Erythroblast (primary cell): ENCODE measurements around the gene PLG.
"Not testable (repeated sequence)": the region's sequence is repeated elsewhere in the genome, so short reads cannot be mapped to it uniquely, and the experiment has no call there.

ENCODE experiments used
- GATA1 ChIP-seq: IDR thresholded peaks from 2 replicates; pipeline ENCODE4 v1.6.1; 2011; ENCODE audit warnings: low read depth, mild to moderate bottlenecking, control low read depth, low read length, moderate library complexity
- POLR2A ChIP-seq: IDR thresholded peaks from 2 replicates; pipeline ENCODE4 v1.6.1; 2011; ENCODE audit warnings: mild to moderate bottlenecking, low read length

DNA sequence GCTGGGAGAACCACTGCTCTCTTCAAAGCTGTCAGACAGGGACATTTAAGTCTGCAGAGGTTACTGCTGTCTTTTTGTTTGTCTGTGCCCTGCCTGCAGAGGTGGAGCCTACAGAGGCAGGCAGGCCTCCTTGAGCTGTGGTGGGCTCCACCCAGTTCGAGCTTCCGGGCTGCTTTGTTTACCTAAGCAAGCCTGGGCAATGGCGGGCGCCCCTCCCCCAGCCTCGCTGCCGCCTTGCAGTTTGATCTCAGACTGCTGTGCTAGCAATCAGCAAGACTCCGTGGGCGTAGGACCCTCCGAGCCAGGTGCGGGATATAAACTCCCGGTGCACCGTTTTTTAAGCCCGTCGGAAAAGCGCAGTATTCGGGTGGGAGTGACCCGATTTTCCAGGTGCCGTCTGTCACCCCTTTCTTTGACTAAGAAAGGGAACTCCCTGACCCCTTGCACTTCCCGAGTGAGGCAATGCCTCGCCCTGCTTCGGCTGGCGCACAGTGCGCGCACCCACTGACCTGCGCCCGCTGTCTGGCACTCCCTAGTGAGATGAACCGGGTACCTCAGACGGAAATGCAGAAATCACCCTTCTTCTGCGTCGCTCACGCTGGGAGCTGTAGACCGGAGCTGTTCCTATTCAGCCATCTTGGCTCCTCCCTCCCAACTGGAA is 16.8 kb upstream of the PLG start:
- not testable (repeated sequence) for TF ChIP-seq GATA1, POLR2A
